NCI-H2227 treated with DMSO at 0.1 percent for 48 hours (cell line): ENCODE measurements around the gene ARFGAP3.
A peak's percentile ranks its signal among the peaks of the same experiment; 100 is the strongest.
"Not testable (repeated sequence)": the region's sequence is repeated elsewhere in the genome, so short reads cannot be mapped to it uniquely, and the experiment has no call there.

Source experiments
- DNase-seq: peaks from one replicate; lab custom pipeline; 2025; lab: John Stamatoyannopoulos, UW

Gene ARFGAP3

GRCh38 chr22:42768385-42769035 is 88.6 kb downstream of the ARFGAP3 start:
- DNase-seq, result no peak

- no peak for DNase-seq
These were observed 90.2 kb downstream of the ARFGAP3 start for GRCh38 chr22:42766860-42767259.

DNA sequence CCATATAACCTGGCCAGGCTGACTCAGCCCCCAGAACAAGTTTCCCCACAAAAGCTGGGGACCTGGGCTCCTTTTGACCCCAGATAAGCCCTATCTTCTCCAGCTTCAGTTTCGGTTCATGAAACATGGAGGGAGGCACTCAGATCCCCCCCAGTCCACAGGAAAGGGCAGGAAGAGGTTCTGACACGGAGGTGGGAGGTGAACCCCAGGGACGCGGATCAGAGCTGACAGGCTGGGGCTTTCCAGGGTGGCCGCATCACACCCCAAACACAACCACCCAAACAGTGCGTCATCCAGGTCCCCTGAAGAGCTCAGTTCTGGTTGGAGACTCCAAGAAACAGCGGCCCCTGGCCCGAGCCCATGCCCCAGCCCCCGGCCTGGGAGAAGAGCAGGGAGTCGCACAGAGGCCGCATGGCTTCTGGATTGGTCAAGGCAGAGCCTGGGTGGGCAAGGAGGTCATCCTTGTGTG is 92.1 kb downstream of the ARFGAP3 start:
- no peak for DNase-seq

DNA sequence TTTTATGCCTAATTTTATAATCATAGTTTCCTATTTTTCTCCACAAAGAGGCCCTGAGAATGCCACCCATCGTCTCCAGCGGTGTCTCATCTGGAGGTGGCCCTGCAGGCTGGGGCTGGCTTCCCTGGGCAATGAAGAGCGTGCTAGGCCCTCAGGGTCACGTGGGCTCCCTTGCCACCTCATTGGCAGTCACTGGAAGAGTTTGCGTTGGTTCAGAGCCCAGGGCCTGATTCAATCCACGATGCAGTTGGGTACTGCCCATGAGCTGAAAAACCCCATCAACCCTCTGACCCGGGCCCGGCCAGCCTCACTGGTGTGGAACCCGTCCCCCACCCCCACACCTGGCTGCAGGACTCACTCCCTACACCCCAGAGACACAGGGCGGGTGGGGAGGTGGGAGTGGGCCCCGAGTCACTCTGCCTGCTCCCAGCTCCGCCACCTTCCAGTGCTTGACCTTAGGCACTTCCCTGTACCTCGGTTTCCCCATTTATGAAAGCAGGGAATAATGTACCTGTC is 93.0 kb downstream of the ARFGAP3 start:
- no peak for DNase-seq

DNA sequence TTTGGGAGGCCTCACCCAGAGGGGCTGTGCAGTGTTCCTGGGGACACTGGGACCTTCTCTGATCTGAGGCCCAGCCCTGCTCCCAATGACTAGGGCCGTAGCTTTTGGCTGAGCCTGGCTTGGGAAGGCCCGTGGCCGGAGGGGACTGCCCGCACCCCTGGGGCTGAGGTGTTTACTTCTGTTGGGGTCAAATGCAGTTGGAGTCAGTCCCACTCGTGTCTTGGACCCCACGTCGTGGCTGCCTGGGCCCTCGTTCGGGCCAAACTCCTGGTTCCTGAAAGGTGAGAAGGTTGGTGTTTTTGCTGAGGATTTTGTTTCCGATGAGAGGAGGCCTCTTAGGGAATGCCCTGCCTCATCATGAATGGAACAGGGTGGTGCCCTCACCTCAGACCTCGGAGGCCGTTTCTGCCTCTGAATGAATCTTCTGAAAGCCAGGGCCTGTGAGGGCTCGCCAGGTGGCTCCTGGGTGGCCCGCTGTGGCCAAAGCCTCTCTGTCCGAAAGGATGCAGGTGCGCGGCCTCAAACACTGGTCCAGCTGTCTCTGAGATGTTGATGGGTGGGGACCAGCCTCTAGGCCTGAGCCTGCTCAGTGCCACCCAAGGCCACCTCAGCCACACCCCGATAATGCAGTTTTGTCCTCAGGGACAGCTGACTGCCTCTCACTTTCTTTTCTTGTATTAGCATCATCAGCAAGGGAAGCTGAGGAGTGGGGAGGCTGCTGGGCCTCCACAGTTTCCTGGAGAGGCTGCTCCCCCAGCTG is 96.1 kb downstream of the ARFGAP3 start:
- no peak for DNase-seq

GRCh38 chr22:42758931-42759629 is 98.0 kb downstream of the ARFGAP3 start:
- no peak for DNase-seq

DNA sequence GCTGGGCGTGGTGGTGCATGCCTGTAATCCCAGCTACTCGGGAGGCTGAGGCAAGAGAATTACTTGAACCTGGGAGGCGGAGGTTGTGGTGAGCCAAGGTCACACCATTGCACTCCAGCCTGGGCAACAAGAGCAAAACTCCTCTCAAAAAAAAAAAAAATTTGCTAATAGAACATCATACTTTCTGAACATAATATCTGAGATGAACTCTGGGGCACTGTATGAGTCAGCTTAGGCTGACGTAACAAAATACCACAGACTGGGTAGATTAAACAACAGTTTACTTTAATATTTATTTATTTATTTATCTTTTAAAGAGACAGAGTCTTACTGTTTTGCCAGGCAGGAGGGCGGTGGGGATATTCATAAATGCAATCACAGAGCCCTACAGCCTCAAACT is 101.5 kb downstream of the ARFGAP3 start:
- DNase-seq, result not testable (repeated sequence)

- DNase-seq, result not testable (repeated sequence)
These were observed 102.0 kb downstream of the ARFGAP3 start for GRCh38 chr22:42755121-42755520.

DNA sequence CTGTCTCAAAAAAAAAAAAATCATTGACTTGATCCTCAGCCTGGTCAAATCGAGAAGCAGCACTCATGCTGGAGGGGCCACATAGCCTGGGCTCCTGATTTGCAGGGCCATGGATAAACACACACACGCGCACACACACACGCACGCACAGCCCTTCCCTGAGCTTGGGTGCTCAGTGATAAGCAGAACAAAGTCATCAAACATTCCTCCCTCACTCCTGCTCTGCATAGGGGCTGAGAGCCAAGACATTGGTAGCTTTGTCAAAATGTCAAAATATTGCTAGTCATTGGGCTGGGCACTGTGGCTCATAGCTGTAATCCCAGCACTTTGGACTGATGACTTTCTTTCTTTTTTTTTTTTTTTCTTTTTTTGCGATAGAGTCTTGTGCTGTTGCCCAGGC is 102.4 kb downstream of the ARFGAP3 start:
- DNase-seq, result no peak

DNA sequence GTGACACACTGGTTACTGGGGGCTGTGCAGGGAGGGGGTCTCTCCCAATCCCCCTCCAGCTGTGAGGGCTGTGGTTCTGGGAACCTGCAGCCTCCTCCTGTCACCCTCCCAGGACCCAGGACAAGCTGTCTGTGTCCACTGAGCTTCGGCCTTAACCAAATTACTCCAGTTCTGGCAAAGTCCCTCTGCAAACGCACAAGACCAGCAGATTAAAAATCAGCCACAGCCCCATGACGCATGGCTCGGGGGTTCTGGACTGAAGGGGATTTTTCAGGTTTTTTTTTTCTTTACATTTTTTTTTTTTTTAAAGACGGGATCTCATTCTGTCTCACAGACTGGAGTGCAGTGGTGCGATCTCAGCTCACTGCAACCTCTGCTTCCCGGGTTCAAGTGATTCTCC is 104.2 kb downstream of the ARFGAP3 start:
- DNase-seq, result no peak

DNA sequence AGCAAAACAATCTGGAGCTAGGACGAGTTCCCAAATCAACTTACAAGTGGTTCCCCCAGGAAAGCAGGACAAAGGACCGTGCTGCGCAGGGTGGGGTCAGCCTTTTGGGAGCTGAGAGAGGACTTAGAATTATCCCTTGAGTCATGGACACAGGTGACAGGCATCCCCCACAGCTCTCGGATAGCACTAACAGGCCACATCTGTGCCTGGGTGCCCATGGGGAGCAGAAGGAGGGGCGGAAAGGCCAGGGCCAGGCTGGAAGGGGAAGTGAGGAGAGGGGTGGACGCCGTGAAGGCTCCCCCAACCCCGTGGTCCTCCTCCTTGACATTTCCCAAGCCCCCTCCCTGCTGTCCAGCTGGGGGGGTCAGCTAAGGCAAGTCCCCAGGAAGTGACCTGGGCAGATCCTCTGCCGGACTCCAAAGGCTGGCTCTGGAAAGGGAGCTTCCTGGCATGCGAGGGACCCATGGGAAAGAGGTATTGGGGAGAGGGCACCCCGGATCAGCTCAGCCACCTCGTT is 104.8 kb downstream of the ARFGAP3 start:
- no peak for DNase-seq

DNA sequence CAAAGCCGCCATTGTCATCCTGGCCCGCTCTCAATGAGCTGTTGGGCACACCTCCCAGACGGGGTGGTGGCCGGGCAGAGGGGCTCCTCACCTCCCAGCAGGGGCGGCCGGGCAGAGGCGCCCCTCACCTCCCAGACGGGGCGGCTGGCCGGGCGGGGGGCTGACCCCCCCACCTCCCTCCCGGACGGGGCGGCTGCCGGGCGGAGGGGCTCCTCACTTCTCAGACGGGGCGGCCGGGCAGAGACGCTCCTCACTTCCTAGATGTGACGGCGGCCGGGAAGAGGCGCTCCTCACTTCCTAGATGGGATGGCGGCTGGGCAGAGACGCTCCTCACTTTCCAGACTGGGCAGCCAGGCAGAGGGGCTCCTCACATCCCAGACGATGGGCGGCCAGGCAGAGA is 106.7 kb downstream of the ARFGAP3 start:
- DNase-seq, result not testable (repeated sequence)

GRCh38 chr22:42747701-42748513 is 109.2 kb downstream of the ARFGAP3 start:
- DNase-seq, result peak; percentile 9
